ENCODE measurements around the gene TRPV6. TPM values are rescaled to one million over a fixed set of nuclear protein-coding genes. Genes with fewer than 3 reads are reported as not detected.

TRPV6 gene
- total and polyA plus RNA-seq, 2 experiments from 2014 or later = 3.5 to 3.7 TPM

- no peak for DNase-seq (ENCODE audit: low spot score)
- Histone ChIP-seq H3K4me1 (ENCODE audit: insufficient read depth) (peaks cover 9% of the 10 kb centered on the region), H2AFZ (no peak overlapping the region), H3K79me2 (no peaks in the 10 kb centered on the region), H4K20me1 (ENCODE audit: insufficient read depth, poor library complexity, severe bottlenecking) (no peaks in the 10 kb centered on the region), H3K27me3 (no peaks in the 10 kb centered on the region), H3K4me3 (no peak overlapping the region), H3K9me3 (ENCODE audit: low read depth) (no peaks in the 10 kb centered on the region), H3K27ac (no peak overlapping the region), H3K4me2 (no peak overlapping the region), H3K36me3 (replicated peaks; ENCODE audit: insufficient read depth, low read depth) (no peaks in the 10 kb centered on the region), H3K9me2 (replicated peaks; ENCODE audit: insufficient read depth) (no peaks in the 10 kb centered on the region)
- no peak for TF ChIP-seq EZH2phosphoT487 (IDR thresholded peaks at IDR 0.05; ENCODE audit: low read depth, severe bottlenecking, unreplicated experiment)
- TF ChIP-seq CTCF (IDR thresholded peaks at IDR 0.05; ENCODE audit: poor library complexity) = no peak
- TF ChIP-seq EZH2 (IDR thresholded peaks at IDR 0.05; ENCODE audit: borderline replicate concordance) = no peak
- WGBS (ENCODE audit: low lambda C conversion rate, missing lambda C conversion rate) = 79% methylated on average over 7 of the region's 7 CpGs
Observed at GRCh38 chr7:142927085-142927745, 41.7 kb upstream of the TRPV6 start.

GRCh38 chr7:142925413-142925812 is 39.9 kb upstream of the TRPV6 start:
- Histone ChIP-seq H3K27ac (no peak overlapping the region), H3K9me3 (ENCODE audit: low read depth) (no peaks in the 10 kb centered on the region), H3K27me3 (no peaks in the 10 kb centered on the region), H3K79me2 (no peaks in the 10 kb centered on the region), H4K20me1 (ENCODE audit: insufficient read depth, poor library complexity, severe bottlenecking) (no peaks in the 10 kb centered on the region), H3K4me2 (no peak overlapping the region), H3K9me2 (replicated peaks; ENCODE audit: insufficient read depth) (no peaks in the 10 kb centered on the region), H2AFZ (no peak overlapping the region), H3K36me3 (replicated peaks; ENCODE audit: insufficient read depth, low read depth) (no peaks in the 10 kb centered on the region), H3K4me1 (ENCODE audit: insufficient read depth) (peaks cover 9% of the 10 kb centered on the region), H3K4me3 (no peak overlapping the region)
- DNase-seq (ENCODE audit: low spot score) = no peak
- TF ChIP-seq CTCF (IDR thresholded peaks at IDR 0.05; ENCODE audit: poor library complexity) = no peak
- TF ChIP-seq EZH2 (IDR thresholded peaks at IDR 0.05; ENCODE audit: borderline replicate concordance) = no peak
- TF ChIP-seq EZH2phosphoT487 (IDR thresholded peaks at IDR 0.05; ENCODE audit: low read depth, severe bottlenecking, unreplicated experiment) = no peak
- 74% methylated on average over 12 of the region's 12 CpGs for WGBS (ENCODE audit: low lambda C conversion rate, missing lambda C conversion rate)

GRCh38 chr7:142923391-142923790 is 37.8 kb upstream of the TRPV6 start:
- TF ChIP-seq CTCF (IDR thresholded peaks at IDR 0.05; ENCODE audit: poor library complexity) (no peak), EZH2 (IDR thresholded peaks at IDR 0.05; ENCODE audit: borderline replicate concordance) (no peak), EZH2phosphoT487 (IDR thresholded peaks at IDR 0.05; ENCODE audit: low read depth, severe bottlenecking, unreplicated experiment) (no peak)
- Histone ChIP-seq H3K4me1 (ENCODE audit: insufficient read depth) (peaks cover 9% of the 10 kb centered on the region), H3K9me3 (ENCODE audit: low read depth) (no peaks in the 10 kb centered on the region), H3K27me3 (no peaks in the 10 kb centered on the region), H3K4me3 (no peak overlapping the region), H3K36me3 (replicated peaks; ENCODE audit: insufficient read depth, low read depth) (no peaks in the 10 kb centered on the region), H3K79me2 (no peaks in the 10 kb centered on the region), H3K4me2 (peak overlapping the region; percentile 26), H4K20me1 (ENCODE audit: insufficient read depth, poor library complexity, severe bottlenecking) (no peaks in the 10 kb centered on the region), H2AFZ (no peak overlapping the region), H3K27ac (peak overlapping the region; percentile 66), H3K9me2 (replicated peaks; ENCODE audit: insufficient read depth) (no peaks in the 10 kb centered on the region)
- no peak for DNase-seq (ENCODE audit: low spot score)
- WGBS (ENCODE audit: low lambda C conversion rate, missing lambda C conversion rate) = 39% methylated on average over 2 of the region's 2 CpGs
